NCI-H82 (cell line): ENCODE measurements around the gene VDR.

Source experiments
- DNase-seq: peaks from one replicate; lab custom pipeline; 2025; lab: John Stamatoyannopoulos, UW

The VDR gene

GRCh38 chr12:47868552-47869031 is 36.2 kb downstream of the VDR start:
- DNase-seq: no peak

- no peak for DNase-seq
These were observed 36.8 kb downstream of the VDR start for GRCh38 chr12:47868041-47868440.

GRCh38 chr12:47867495-47867941 is 37.3 kb downstream of the VDR start:
- DNase-seq: no peak

- DNase-seq: no peak
These were observed 40.1 kb downstream of the VDR start for GRCh38 chr12:47864646-47865235.

- no peak for DNase-seq
These were observed 40.8 kb downstream of the VDR start for GRCh38 chr12:47863985-47864384.

GRCh38 chr12:47863467-47863866 is 41.3 kb downstream of the VDR start:
- no peak for DNase-seq

GRCh38 chr12:47862881-47863280 is 41.9 kb downstream of the VDR start:
- DNase-seq: no peak

GRCh38 chr12:47862167-47862750 is 42.5 kb downstream of the VDR start:
- DNase-seq: no peak

- no peak for DNase-seq
These were observed 43.9 kb downstream of the VDR start for GRCh38 chr12:47860873-47861272.

GRCh38 chr12:47860279-47860841 is 44.4 kb downstream of the VDR start:
- no peak for DNase-seq

- no peak for DNase-seq
These were observed 46.1 kb downstream of the VDR start for GRCh38 chr12:47858511-47859266.

- no peak for DNase-seq
These were observed 47.8 kb downstream of the VDR start for GRCh38 chr12:47856721-47857575.

GRCh38 chr12:47856094-47856493 is 48.7 kb downstream of the VDR start:
- no peak for DNase-seq

- DNase-seq: no peak
These were observed 49.3 kb downstream of the VDR start for GRCh38 chr12:47855502-47855901.

- DNase-seq: no peak
These were observed 50.3 kb downstream of the VDR start for GRCh38 chr12:47854531-47854930.

GRCh38 chr12:47852096-47852571 is 52.7 kb downstream of the VDR start:
- no peak for DNase-seq

GRCh38 chr12:47851303-47851952 is 53.4 kb downstream of the VDR start:
- DNase-seq: no peak

GRCh38 chr12:47850153-47851084 is 54.4 kb downstream of the VDR start:
- no peak for DNase-seq

GRCh38 chr12:47849261-47849660 is 55.5 kb downstream of the VDR start:
- no peak for DNase-seq

- no peak for DNase-seq
These were observed 55.9 kb downstream of the VDR start for GRCh38 chr12:47848853-47849252.
